ENCODE results near the gene IRF2BP2. TPM values are rescaled to one million over a fixed set of nuclear protein-coding genes. Genes with fewer than 3 reads are reported as not detected.
"Not testable (repeated sequence)": the region's sequence is repeated elsewhere in the genome, so short reads cannot be mapped to it uniquely, and the experiment has no call there.

IRF2BP2 gene
- polyA plus RNA-seq, 2 donors, result 48.8 to 68.5 TPM

GRCh38 chr1:234597894-234598293 lies 12.1 kb downstream of the IRF2BP2 start:
- 51 to 53% methylated on average over 2 of the region's 2 CpGs for WGBS, 2 donors
- no peak overlapping the region for H3K4me3 ChIP-seq (ENCODE audit: low read depth in 1 of 2, low read length in 2 of 2)
- H3K4me1 ChIP-seq (ENCODE audit: control insufficient read depth in 2 of 2, insufficient read depth in 2 of 2, low read length in 1 of 2), result no peaks in the 10 kb centered on the region
- no peak overlapping the region for H3K27ac ChIP-seq (ENCODE audit: low read depth in 2 of 2, low read length in 1 of 2)
- H3K27me3 ChIP-seq (ENCODE audit: control insufficient read depth in 1 of 2, insufficient read depth in 2 of 2, low read length in 2 of 2), result no peaks in the 10 kb centered on the region
- H3K9me3 ChIP-seq (ENCODE audit: control insufficient read depth in 2 of 2, insufficient read depth in 1 of 2, low read depth in 1 of 2, low read length in 1 of 2), result no peaks in the 10 kb centered on the region
- no peaks in the 10 kb centered on the region for H3K36me3 ChIP-seq (ENCODE audit: control insufficient read depth in 2 of 2, insufficient read depth in 2 of 2, low read length in 1 of 2)

GRCh38 chr1:234595899-234596298 lies 14.1 kb downstream of the IRF2BP2 start:
- no peaks in the 10 kb centered on the region for H3K27me3 ChIP-seq (ENCODE audit: control insufficient read depth in 1 of 2, insufficient read depth in 2 of 2, low read length in 2 of 2)
- WGBS, 2 donors, result 92 to 94% methylated on average over 2 of the region's 2 CpGs
- H3K4me3 ChIP-seq (ENCODE audit: low read depth in 1 of 2, low read length in 2 of 2), result no peak overlapping the region
- H3K27ac ChIP-seq (ENCODE audit: low read depth in 2 of 2, low read length in 1 of 2), result no peak overlapping the region
- no peaks in the 10 kb centered on the region for H3K36me3 ChIP-seq (ENCODE audit: control insufficient read depth in 2 of 2, insufficient read depth in 2 of 2, low read length in 1 of 2)
- H3K4me1 ChIP-seq (ENCODE audit: control insufficient read depth in 2 of 2, insufficient read depth in 2 of 2, low read length in 1 of 2), result no peaks in the 10 kb centered on the region
- no peaks in the 10 kb centered on the region for H3K9me3 ChIP-seq (ENCODE audit: control insufficient read depth in 2 of 2, insufficient read depth in 1 of 2, low read depth in 1 of 2, low read length in 1 of 2)

GRCh38 chr1:234594575-234594974 lies 15.4 kb downstream of the IRF2BP2 start:
- H3K4me1 ChIP-seq (ENCODE audit: control insufficient read depth in 2 of 2, insufficient read depth in 2 of 2, low read length in 1 of 2); H3K9me3 ChIP-seq (ENCODE audit: control insufficient read depth in 2 of 2, insufficient read depth in 1 of 2, low read depth in 1 of 2, low read length in 1 of 2); H3K27me3 ChIP-seq (ENCODE audit: control insufficient read depth in 1 of 2, insufficient read depth in 2 of 2, low read length in 2 of 2); H3K27ac ChIP-seq (ENCODE audit: low read depth in 2 of 2, low read length in 1 of 2); H3K36me3 ChIP-seq (ENCODE audit: control insufficient read depth in 2 of 2, insufficient read depth in 2 of 2, low read length in 1 of 2); H3K4me3 ChIP-seq (ENCODE audit: low read depth in 1 of 2, low read length in 2 of 2): not testable (repeated sequence)
- 80 to 82% methylated on average over 4 of the region's 4 CpGs for WGBS, 2 donors

- Histone ChIP-seq H3K36me3 (ENCODE audit: control insufficient read depth in 2 of 2, insufficient read depth in 2 of 2, low read length in 1 of 2) (no peaks in the 10 kb centered on the region), H3K4me1 (ENCODE audit: control insufficient read depth in 2 of 2, insufficient read depth in 2 of 2, low read length in 1 of 2) (peaks cover 0 to 6% of the 10 kb centered on the region in 2 donors), H3K27me3 (ENCODE audit: control insufficient read depth in 1 of 2, insufficient read depth in 2 of 2, low read length in 2 of 2) (no peaks in the 10 kb centered on the region), H3K27ac (ENCODE audit: low read depth in 2 of 2, low read length in 1 of 2) (no peak overlapping the region), H3K9me3 (ENCODE audit: control insufficient read depth in 2 of 2, insufficient read depth in 1 of 2, low read depth in 1 of 2, low read length in 1 of 2) (no peaks in the 10 kb centered on the region), H3K4me3 (ENCODE audit: low read depth in 1 of 2, low read length in 2 of 2) (no peak overlapping the region)
- 94 to 96% methylated on average over 6 of the region's 6 CpGs for WGBS, 2 donors
Observed at GRCh38 chr1:234593771-234594504, 16.0 kb downstream of the IRF2BP2 start.

GRCh38 chr1:234593109-234593508 lies 16.9 kb downstream of the IRF2BP2 start:
- peaks cover 0 to 7% of the 10 kb centered on the region in 2 donors for H3K4me1 ChIP-seq (ENCODE audit: control insufficient read depth in 2 of 2, insufficient read depth in 2 of 2, low read length in 1 of 2)
- no peaks in the 10 kb centered on the region for H3K27me3 ChIP-seq (ENCODE audit: control insufficient read depth in 1 of 2, insufficient read depth in 2 of 2, low read length in 2 of 2)
- no peaks in the 10 kb centered on the region for H3K36me3 ChIP-seq (ENCODE audit: control insufficient read depth in 2 of 2, insufficient read depth in 2 of 2, low read length in 1 of 2)
- no peak overlapping the region for H3K4me3 ChIP-seq (ENCODE audit: low read depth in 1 of 2, low read length in 2 of 2)
- no peaks in the 10 kb centered on the region for H3K9me3 ChIP-seq (ENCODE audit: control insufficient read depth in 2 of 2, insufficient read depth in 1 of 2, low read depth in 1 of 2, low read length in 1 of 2)
- H3K27ac ChIP-seq (ENCODE audit: low read depth in 2 of 2, low read length in 1 of 2), result no peak overlapping the region
- WGBS, 2 donors, result 95 to 98% methylated on average over 7 of the region's 7 CpGs

GRCh38 chr1:234592240-234592639 lies 17.7 kb downstream of the IRF2BP2 start:
- Histone ChIP-seq H3K36me3 (ENCODE audit: control insufficient read depth in 2 of 2, insufficient read depth in 2 of 2, low read length in 1 of 2) (no peaks in the 10 kb centered on the region), H3K9me3 (ENCODE audit: control insufficient read depth in 2 of 2, insufficient read depth in 1 of 2, low read depth in 1 of 2, low read length in 1 of 2) (no peaks in the 10 kb centered on the region), H3K27me3 (ENCODE audit: control insufficient read depth in 1 of 2, insufficient read depth in 2 of 2, low read length in 2 of 2) (no peaks in the 10 kb centered on the region), H3K4me1 (ENCODE audit: control insufficient read depth in 2 of 2, insufficient read depth in 2 of 2, low read length in 1 of 2) (peaks cover 0 to 7% of the 10 kb centered on the region in 2 donors), H3K4me3 (ENCODE audit: low read depth in 1 of 2, low read length in 2 of 2) (no peak overlapping the region), H3K27ac (ENCODE audit: low read depth in 2 of 2, low read length in 1 of 2) (no peak overlapping the region)
- WGBS, 2 donors, result 95% methylated on average over 5 of the region's 5 CpGs

- Histone ChIP-seq H3K4me1 (ENCODE audit: control insufficient read depth in 2 of 2, insufficient read depth in 2 of 2, low read length in 1 of 2) (peaks cover 0 to 7% of the 10 kb centered on the region in 2 donors), H3K27ac (ENCODE audit: low read depth in 2 of 2, low read length in 1 of 2) (peak overlapping the region in 1 of 2 donors; percentile 1)
Observed at GRCh38 chr1:234591131-234591530, 18.8 kb downstream of the IRF2BP2 start.

GRCh38 chr1:234589854-234590620 lies 19.9 kb downstream of the IRF2BP2 start:
- Histone ChIP-seq H3K4me1 (ENCODE audit: control insufficient read depth in 2 of 2, insufficient read depth in 2 of 2, low read length in 1 of 2) (peaks cover 0 to 10% of the 10 kb centered on the region in 2 donors), H3K4me3 (ENCODE audit: low read depth in 1 of 2, low read length in 2 of 2) (no peak overlapping the region), H3K27ac (ENCODE audit: low read depth in 2 of 2, low read length in 1 of 2) (peak overlapping the region; percentile 85 to 96), H3K27me3 (ENCODE audit: control insufficient read depth in 1 of 2, insufficient read depth in 2 of 2, low read length in 2 of 2) (no peaks in the 10 kb centered on the region), H3K9me3 (ENCODE audit: control insufficient read depth in 2 of 2, insufficient read depth in 1 of 2, low read depth in 1 of 2, low read length in 1 of 2) (no peaks in the 10 kb centered on the region), H3K36me3 (ENCODE audit: control insufficient read depth in 2 of 2, insufficient read depth in 2 of 2, low read length in 1 of 2) (no peaks in the 10 kb centered on the region)
- WGBS, 2 donors, result 65 to 66% methylated on average over 7 of the region's 7 CpGs

More at GRCh38 chr1:234591131-234591530, 18.8 kb downstream of the IRF2BP2 start:
- WGBS, 2 donors, result 91 to 98% methylated on average over 4 of the region's 4 CpGs
- Histone ChIP-seq H3K4me3 (ENCODE audit: low read depth in 1 of 2, low read length in 2 of 2) (no peak overlapping the region), H3K27me3 (ENCODE audit: control insufficient read depth in 1 of 2, insufficient read depth in 2 of 2, low read length in 2 of 2) (no peaks in the 10 kb centered on the region), H3K36me3 (ENCODE audit: control insufficient read depth in 2 of 2, insufficient read depth in 2 of 2, low read length in 1 of 2) (no peaks in the 10 kb centered on the region), H3K9me3 (ENCODE audit: control insufficient read depth in 2 of 2, insufficient read depth in 1 of 2, low read depth in 1 of 2, low read length in 1 of 2) (no peaks in the 10 kb centered on the region)

GRCh38 chr1:234589064-234589800 lies 20.7 kb downstream of the IRF2BP2 start:
- peak overlapping the region; percentile 85 to 96 for H3K27ac ChIP-seq (ENCODE audit: low read depth in 2 of 2, low read length in 1 of 2)
- H3K4me3 ChIP-seq (ENCODE audit: low read depth in 1 of 2, low read length in 2 of 2), result no peak overlapping the region
- 51 to 63% methylated on average over 16 of the region's 16 CpGs for WGBS, 2 donors
- no peaks in the 10 kb centered on the region for H3K27me3 ChIP-seq (ENCODE audit: control insufficient read depth in 1 of 2, insufficient read depth in 2 of 2, low read length in 2 of 2)
- H3K9me3 ChIP-seq (ENCODE audit: control insufficient read depth in 2 of 2, insufficient read depth in 1 of 2, low read depth in 1 of 2, low read length in 1 of 2), result no peaks in the 10 kb centered on the region
- peaks cover 3 to 10% of the 10 kb centered on the region in 2 donors for H3K4me1 ChIP-seq (ENCODE audit: control insufficient read depth in 2 of 2, insufficient read depth in 2 of 2, low read length in 1 of 2)
- H3K36me3 ChIP-seq (ENCODE audit: control insufficient read depth in 2 of 2, insufficient read depth in 2 of 2, low read length in 1 of 2), result no peaks in the 10 kb centered on the region

Measured in esophagus (tissue), 2 donors.